Endothelial cell of umbilical vein (primary cell): ENCODE measurements around the gene ZRANB1.

Source experiments
- CTCF ChIP-seq, 2 donors: IDR thresholded peaks; 1 replicate in 1 of 2; 2 replicates in 1 of 2; pipeline ENCODE4 v1.5.1; 2011; ENCODE audit warnings: low read length in 2 of 2, mild to moderate bottlenecking in 2 of 2, moderate library complexity in 2 of 2, control low read depth in 1 of 2, inconsistent platforms in 1 of 2, low read depth in 1 of 2; ENCODE audit not compliant: insufficient read depth in 1 of 2; ENCODE audit errors: extremely low read depth in 1 of 2
- EZH2 ChIP-seq: IDR thresholded peaks from 2 replicates; pipeline ENCODE4 v1.6.1; 2012; ENCODE audit warnings: borderline replicate concordance, low read depth, mild to moderate bottlenecking, moderate library complexity, low read length, inconsistent platforms; ENCODE audit not compliant: severe bottlenecking
- JUN ChIP-seq: IDR thresholded peaks from 2 replicates; pipeline ENCODE4 v1.6.1; 2011; ENCODE audit warnings: borderline replicate concordance, low read depth; ENCODE audit not compliant: insufficient read length, insufficient read depth
- POLR2A ChIP-seq: IDR thresholded peaks from 2 replicates; pipeline ENCODE4 v1.6.1; 2012; ENCODE audit warnings: low read depth, mild to moderate bottlenecking, control low read depth, low read length

GRCh38 chr10:124997771-124998623 is 56.1 kb downstream of the ZRANB1 start:
- no peak for TF ChIP-seq CTCF (IDR thresholded peaks at IDR 0.05; ENCODE audit: extremely low read depth in 1 of 2, insufficient read depth in 1 of 2, low read depth in 1 of 2, low read length in 2 of 2)
- TF ChIP-seq EZH2: no peak
- TF ChIP-seq JUN: no peak
- no peak for TF ChIP-seq POLR2A
